ENCODE data around the gene OXCT1.

GRCh38 chr5:41857989-41858388 is 12.2 kb downstream of the OXCT1 start:
- TF ChIP-seq GATA2 (IDR thresholded peaks at IDR 0.05; ENCODE audit: low read depth, low read length): no peak
- TF ChIP-seq GATA3 (IDR thresholded peaks at IDR 0.05; ENCODE audit: low read depth, low read length): no peak

Measured in SH-SY5Y (cell line).